ENCODE measurements around the gene TNFAIP3.
"Not testable (repeated sequence)": the region's sequence is repeated elsewhere in the genome, so short reads cannot be mapped to it uniquely, and the experiment has no call there.

The TNFAIP3 gene

GRCh38 chr6:137890983-137891537 is 24.0 kb downstream of the TNFAIP3 start:
- POLR2A ChIA-PET, result no interaction called here

DNA sequence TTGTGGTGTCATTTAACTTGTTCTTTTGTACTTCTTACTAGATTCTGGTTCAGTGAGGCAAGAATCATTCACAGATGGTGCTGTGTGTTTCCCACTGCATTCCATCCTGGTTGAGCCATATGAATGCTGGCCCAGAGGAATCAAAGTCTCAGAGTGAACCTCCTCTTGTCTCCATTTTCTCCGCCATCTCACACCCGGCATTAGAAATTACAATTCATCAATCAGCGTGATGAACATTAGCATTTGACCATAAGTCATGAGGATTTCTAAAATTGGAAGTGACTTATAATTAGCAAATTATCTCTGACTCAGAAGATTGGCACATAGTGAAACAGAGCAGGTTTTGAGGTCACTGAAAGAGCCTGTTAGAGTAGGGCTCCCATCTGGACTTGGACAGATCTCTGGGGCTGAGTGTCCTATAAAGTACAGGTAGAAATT is 25.2 kb downstream of the TNFAIP3 start:
- TF ChIP-seq NFRKB (IDR thresholded peaks at IDR 0.05) (no peak), ELF4 (IDR thresholded peaks at IDR 0.05) (no peak), FOXM1 (IDR thresholded peaks at IDR 0.05; ENCODE audit: borderline replicate concordance) (no peak), BHLHE40 (IDR thresholded peaks at IDR 0.05; ENCODE audit: borderline replicate concordance) (no peak), TARDBP (IDR thresholded peaks at IDR 0.05) (no peak), L3MBTL2 (conservative IDR thresholded peaks at IDR 0.05) (no peak), ZNF384 (IDR thresholded peaks at IDR 0.05) (no peak), SUZ12 (IDR thresholded peaks at IDR 0.05) (no peak), FOXK2 (IDR thresholded peaks at IDR 0.05) (no peak), CTBP1 (IDR thresholded peaks at IDR 0.05; ENCODE audit: borderline replicate concordance) (no peak), SP1 (IDR thresholded peaks at IDR 0.05) (no peak), ARNT (IDR thresholded peaks at IDR 0.05) (no peak), HDGF (IDR thresholded peaks at IDR 0.05; ENCODE audit: borderline replicate concordance) (no peak)
- ChIA-PET CTCF (no interaction called here), POLR2A (no interaction called here)
- no peak for DNase-seq (ENCODE audit: extremely low spot score)

More at GRCh38 chr6:137890983-137891537, 24.0 kb downstream of the TNFAIP3 start:
- TF ChIP-seq ELF4 (IDR thresholded peaks at IDR 0.05) (no peak), HDGF (IDR thresholded peaks at IDR 0.05; ENCODE audit: borderline replicate concordance) (no peak), PKNOX1 (IDR thresholded peaks at IDR 0.05) (no peak)
- CTCF ChIA-PET, result no interaction called here
- no peak for DNase-seq (ENCODE audit: extremely low spot score)

DNA sequence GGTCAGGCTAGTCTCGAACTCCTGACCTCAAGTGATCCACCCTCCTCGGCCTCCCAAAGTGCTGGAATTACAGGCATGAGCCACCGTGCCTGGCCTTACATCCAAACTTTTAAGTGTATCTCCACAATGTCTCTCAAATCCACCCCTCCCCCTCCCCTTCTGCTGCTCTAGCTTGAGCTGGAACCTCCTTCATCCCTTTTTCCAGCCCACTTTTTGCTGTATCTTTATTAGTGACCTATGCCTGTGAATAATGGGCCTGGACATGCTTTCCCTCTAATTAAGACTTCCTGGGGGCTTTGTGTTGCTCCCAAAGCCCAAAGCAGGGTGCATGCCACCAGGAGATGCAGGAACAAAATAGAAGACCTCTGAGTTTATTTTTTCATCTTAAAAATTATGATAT is 26.1 kb downstream of the TNFAIP3 start:
- ChIA-PET CTCF (no interaction called here), POLR2A (no interaction called here)
- no peak for DNase-seq (ENCODE audit: extremely low spot score)
- TF ChIP-seq ARNT (IDR thresholded peaks at IDR 0.05), result no peak
- TF ChIP-seq ZNF384 (IDR thresholded peaks at IDR 0.05), result no peak
- TF ChIP-seq BHLHE40 (IDR thresholded peaks at IDR 0.05; ENCODE audit: borderline replicate concordance), result no peak
- TF ChIP-seq PKNOX1 (IDR thresholded peaks at IDR 0.05), result no peak
- no peak for TF ChIP-seq LEF1 (IDR thresholded peaks at IDR 0.05; ENCODE audit: borderline replicate concordance)
- no peak for TF ChIP-seq SP1 (IDR thresholded peaks at IDR 0.05)
- no peak for TF ChIP-seq FOXM1 (IDR thresholded peaks at IDR 0.05; ENCODE audit: borderline replicate concordance)
- no peak for TF ChIP-seq HDGF (IDR thresholded peaks at IDR 0.05; ENCODE audit: borderline replicate concordance)
- TF ChIP-seq SUZ12 (IDR thresholded peaks at IDR 0.05), result no peak
- TF ChIP-seq CTBP1 (IDR thresholded peaks at IDR 0.05; ENCODE audit: borderline replicate concordance), result no peak

DNA sequence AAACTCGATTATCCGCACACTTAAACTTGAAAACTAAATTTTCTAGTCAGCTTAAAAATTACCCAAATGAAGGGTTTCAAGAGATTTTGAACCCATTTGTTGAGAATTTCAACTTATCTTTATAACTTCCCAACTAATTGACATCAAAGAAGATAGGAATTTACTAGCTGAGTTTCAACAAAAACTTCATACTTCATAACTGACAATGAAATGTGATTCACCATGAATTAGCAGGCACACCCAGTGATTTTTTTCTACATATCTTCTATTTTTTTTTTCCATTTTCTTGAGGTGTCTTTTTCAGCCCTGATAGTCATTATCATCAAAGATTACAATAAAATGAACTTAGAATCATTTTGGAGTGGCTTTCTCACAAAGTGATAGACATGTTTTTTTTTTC is 26.7 kb downstream of the TNFAIP3 start:
- DNase-seq (ENCODE audit: extremely low spot score), result no peak
- ChIA-PET CTCF (no interaction called here), POLR2A (no interaction called here)
- TF ChIP-seq SUZ12 (IDR thresholded peaks at IDR 0.05), result no peak
- TF ChIP-seq CTBP1 (IDR thresholded peaks at IDR 0.05; ENCODE audit: borderline replicate concordance), result no peak
- no peak for TF ChIP-seq ZNF384 (IDR thresholded peaks at IDR 0.05)

DNA sequence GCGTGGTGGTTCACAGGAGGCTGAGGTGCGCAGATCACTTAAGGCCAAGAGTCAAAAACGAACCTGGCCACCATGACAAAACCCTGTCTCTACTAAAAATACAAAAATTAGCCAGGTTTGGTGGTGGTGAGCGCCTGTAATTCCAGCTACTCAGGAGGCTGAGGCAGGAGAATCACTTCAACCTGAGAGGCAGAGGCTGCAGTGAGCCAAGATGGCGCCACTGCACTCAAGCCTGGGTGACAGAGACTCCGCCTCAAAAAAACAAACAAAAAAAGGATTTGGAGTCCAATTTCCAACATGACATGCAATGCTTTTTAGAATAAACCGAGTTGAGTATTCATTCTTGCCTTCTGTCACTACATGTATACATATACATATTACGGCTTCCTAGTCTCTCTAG is 27.3 kb downstream of the TNFAIP3 start:
- POLR2A ChIA-PET; DNase-seq (ENCODE audit: extremely low spot score); CTCF ChIA-PET: not testable (repeated sequence)

- ChIA-PET POLR2A (no interaction called here), CTCF (interaction anchor here (1.2 kb wide), 1 partner anchor 186 kb away, joined by 3 read pairs; no protein-coding TSS in a partner anchor)
- TF ChIP-seq SUZ12 (IDR thresholded peaks at IDR 0.05) (no peak), CTBP1 (IDR thresholded peaks at IDR 0.05; ENCODE audit: borderline replicate concordance) (no peak), ZNF384 (IDR thresholded peaks at IDR 0.05) (no peak), LEF1 (IDR thresholded peaks at IDR 0.05; ENCODE audit: borderline replicate concordance) (no peak), FOXM1 (IDR thresholded peaks at IDR 0.05; ENCODE audit: borderline replicate concordance) (no peak), SP1 (IDR thresholded peaks at IDR 0.05) (no peak), L3MBTL2 (conservative IDR thresholded peaks at IDR 0.05) (no peak), ELF4 (IDR thresholded peaks at IDR 0.05) (no peak), FOXK2 (IDR thresholded peaks at IDR 0.05) (no peak), BHLHE40 (IDR thresholded peaks at IDR 0.05; ENCODE audit: borderline replicate concordance) (no peak), NFRKB (IDR thresholded peaks at IDR 0.05) (no peak), PKNOX1 (IDR thresholded peaks at IDR 0.05) (no peak), HDGF (IDR thresholded peaks at IDR 0.05; ENCODE audit: borderline replicate concordance) (no peak)
- DNase-seq (ENCODE audit: extremely low spot score), result no peak
These were observed 27.8 kb downstream of the TNFAIP3 start for GRCh38 chr6:137894779-137895385.

DNA sequence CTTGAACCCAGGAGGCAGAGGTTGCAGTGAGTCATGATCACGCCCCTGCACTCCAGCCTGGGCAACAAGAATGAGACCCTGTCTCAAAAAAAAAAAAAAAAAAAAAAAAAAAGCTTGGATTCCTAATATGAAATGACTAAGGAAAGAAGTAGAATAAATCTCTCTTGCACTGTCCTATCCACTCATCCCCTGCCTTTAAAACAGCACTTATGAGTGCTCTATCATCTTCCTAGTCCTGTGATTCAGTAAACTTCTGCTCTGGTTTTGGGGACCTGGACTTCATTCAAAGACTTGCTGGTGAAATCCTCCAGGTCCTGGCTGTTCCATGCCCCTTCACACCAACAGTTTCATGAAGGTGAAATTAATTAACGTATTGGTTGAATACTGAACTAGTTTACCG is 29.6 kb downstream of the TNFAIP3 start:
- no peak for DNase-seq (ENCODE audit: extremely low spot score)
- POLR2A ChIA-PET, result no interaction called here
- TF ChIP-seq HDGF (IDR thresholded peaks at IDR 0.05; ENCODE audit: borderline replicate concordance) (no peak), ZNF384 (IDR thresholded peaks at IDR 0.05) (no peak), SP1 (IDR thresholded peaks at IDR 0.05) (no peak)
- CTCF ChIA-PET, result no interaction called here

All from HEK293T (cell line).